Measurements from ENCODE around the gene NINL. TPM values are rescaled to one million over a fixed set of nuclear protein-coding genes. Genes with fewer than 3 reads are reported as not detected.

The NINL gene
- total and polyA plus RNA-seq, 2 of the 4 experiments (the other 2 are of a cell fraction): 3.0 to 10.4 TPM

GRCh38 chr20:25459916-25460535 lies 125.3 kb downstream of the NINL start:
- H3K14ac ChIP-seq (replicated peaks; ENCODE audit: low read depth, low read length): no peak overlapping the region
- no peaks in the 10 kb centered on the region for H3K4me1 ChIP-seq (ENCODE audit: control insufficient read depth, insufficient read depth, low read length)
- no peak overlapping the region for H2BK5ac ChIP-seq (ENCODE audit: low read depth, low read length, poor library complexity, severe bottlenecking)
- no peak overlapping the region for H2BK120ac ChIP-seq (ENCODE audit: low read depth, low read length)
- ChIA-PET CTCF (no interaction called here), POLR2A (ENCODE audit: unreplicated experiment) (no interaction called here)
- no peaks in the 10 kb centered on the region for H3K79me1 ChIP-seq (ENCODE audit: low read depth in 1 of 2, low read length in 2 of 2)
- H2BK15ac ChIP-seq (ENCODE audit: low read depth, low read length): no peak overlapping the region
- H3K4me3 ChIP-seq (ENCODE audit: insufficient read depth, low read depth, low read length): no peak overlapping the region
- H2AK5ac ChIP-seq (ENCODE audit: low read depth, low read length): no peak overlapping the region
- no peak overlapping the region for H3K23ac ChIP-seq (ENCODE audit: low read depth, low read length)
- in situ Hi-C loops (cut with MboI; ENCODE audit: low sequenced_read_pairs) (no loop called here), intact Hi-C loops (cut with micrococcal nuclease) (no loop called here), dilution Hi-C loops (cut with HindIII; ENCODE audit: low sequenced_read_pairs, unreplicated experiment) (no loop called here)
- no peak overlapping the region for H2AFZ ChIP-seq (replicated peaks; ENCODE audit: low read length, poor library complexity)
- no peak overlapping the region for H4K8ac ChIP-seq (ENCODE audit: low read depth in 2 of 2, low read length in 2 of 2)
- no peak for DNase-seq
- no TSS peak for BruUV-seq (replicated peaks)
- no peak overlapping the region for H3K4me2 ChIP-seq (ENCODE audit: low read depth, low read length)
- H3K9me1 ChIP-seq (ENCODE audit: insufficient read depth, low read length): no peaks in the 10 kb centered on the region; the same call in 1 of the 2 replicates
- no peak for TF ChIP-seq CTCF (conservative IDR thresholded peaks at IDR 0.05; ENCODE audit: low read depth, low read length)
- TF ChIP-seq RCOR1 (IDR thresholded peaks at IDR 0.05; ENCODE audit: insufficient replicate concordance, low read length): no peak
- no peak for TF ChIP-seq RAD21 (IDR thresholded peaks at IDR 0.05; ENCODE audit: low read length)
- no peak for TF ChIP-seq FOS (IDR thresholded peaks at IDR 0.05; ENCODE audit: low read depth, low read length)
- TF ChIP-seq SMC3 (IDR thresholded peaks at IDR 0.05; ENCODE audit: low read depth, low read length): no peak
- no peak for TF ChIP-seq POLR2A (IDR thresholded peaks at IDR 0.05; ENCODE audit: low read depth, low read length)
- no peak for TF ChIP-seq MXI1 (IDR thresholded peaks at IDR 0.05; ENCODE audit: borderline replicate concordance, low read depth, low read length)
- TF ChIP-seq MAZ (IDR thresholded peaks at IDR 0.05; ENCODE audit: borderline replicate concordance, low read depth, low read length): no peak
- no peak for TF ChIP-seq BHLHE40 (IDR thresholded peaks at IDR 0.05; ENCODE audit: low read depth, low read length)
- TF ChIP-seq RFX5 (IDR thresholded peaks at IDR 0.05; ENCODE audit: low read depth, low read length): no peak
- no peak for TF ChIP-seq ELK1 (IDR thresholded peaks at IDR 0.05; ENCODE audit: borderline replicate concordance, low read depth, low read length)
- H4K20me1 ChIP-seq (ENCODE audit: insufficient read depth, low read length): no peaks in the 10 kb centered on the region
- peaks cover 30% of the 10 kb centered on the region for H3K36me3 ChIP-seq (ENCODE audit: control insufficient read depth, insufficient read depth, low read length)
- no peak overlapping the region for H4K5ac ChIP-seq (ENCODE audit: low read depth, low read length)
- H3K56ac ChIP-seq (ENCODE audit: extremely low read depth, insufficient read depth, low read length): no peak overlapping the region
- WGBS, 2 experiments (ENCODE audit: extremely low coverage in 2 of 2, insufficient read length in 1 of 2): 96% methylated on average over 4 of the region's 12 CpGs; no CpG with 5 or more reads in 1 of the 2 experiments
- no peak for ATAC-seq (ENCODE audit: low read depth)
- no peak overlapping the region for H4K91ac ChIP-seq (ENCODE audit: insufficient read depth, low read depth, low read length)
- no peak overlapping the region for H3K9ac ChIP-seq (ENCODE audit: low read depth, low read length)
- no peak overlapping the region for H3K27ac ChIP-seq (ENCODE audit: insufficient read depth, low read length)
- H3K9me3 ChIP-seq (ENCODE audit: control insufficient read depth, insufficient read depth, low read length): no peaks in the 10 kb centered on the region
- no peak overlapping the region for H3K18ac ChIP-seq (ENCODE audit: low read depth, low read length)
- no peaks in the 10 kb centered on the region for H3K27me3 ChIP-seq (ENCODE audit: control insufficient read depth, insufficient read depth, low read length)
- H3K4ac ChIP-seq (ENCODE audit: low read depth, low read length): no peak overlapping the region
- H2AK9ac ChIP-seq (replicated peaks; ENCODE audit: low read depth, low read length, poor library complexity): no peak overlapping the region
- H2BK20ac ChIP-seq (ENCODE audit: low read depth, low read length): no peak overlapping the region
